K562 (cell line): ENCODE measurements around the gene SCARB2. TPM values are rescaled to one million over a fixed set of nuclear protein-coding genes. Genes with fewer than 3 reads are reported as not detected.

Source experiments
- ATAC-seq: fragments of 200-7000 bp; cut with Tn5 transposase; 3 replicates; pipeline ENCODE4 v1.9.1; 2020; ENCODE audit warnings: moderate library complexity
- Bru-seq: library from RNA; stranded (reverse); fragments of 400-500 nt; gene quantifications from one replicate; lab custom pipeline; 2021; lab: Mats Ljungman, UMichigan
- BruChase-seq, 2 experiments: library from RNA; stranded (reverse); fragments of 400-500 nt; gene quantifications; one replicate each; lab custom pipeline; 2021; lab: Mats Ljungman, UMichigan
- BruUV-seq: library from RNA; stranded (reverse); fragments of 400-500 nt; replicated peaks from 2 replicates; lab custom pipeline; 2021; lab: Mats Ljungman, UMichigan
- CTCF ChIA-PET: fragments of 300-600 bp; formaldehyde crosslinking; extraction: SDS; loops from one replicate; lab custom pipeline; 2021; ENCODE audit warnings: low intra/inter-chr PET ratio; lab: Yijun Ruan, JAX
- POLR2A ChIA-PET: fragments of 300-600, 350-650 bp; sonication (Branson Sonifier 250); formaldehyde crosslinking; extraction: SDS; loops from one replicate; lab custom pipeline; 2021; ENCODE audit warnings: antibody characterized with exemption, inconsistent platforms; lab: Yijun Ruan, JAX
- DNase-seq, 4 experiments: peaks; one replicate each; pipeline versions ENCODE4 v3.0.0 to v3.0.0-alpha.2; 2011 to 2018; ENCODE audit warnings: low spot score in 3 of 4, mixed read lengths in 3 of 4; ENCODE audit errors: extremely low read depth in 1 of 4
- FAIRE-seq: peaks from 2 replicates; lab custom pipeline; 2011; peaks lifted over from hg19 to GRCh38; lab: Jason Lieb, UNC
- H2AFZ ChIP-seq: 2 replicates; pipeline ENCODE4 v1.6.0; 2011; ENCODE audit warnings: low read depth, low read length, control low read depth, inconsistent platforms
- H3K27ac ChIP-seq: fragments of 200-600 bp; 3 replicates; pipeline ENCODE4 v1.8.0; 2011; ENCODE audit warnings: low read depth, mild to moderate bottlenecking, control low read depth, inconsistent platforms, low read length, moderate library complexity, mixed read lengths; ENCODE audit errors: extremely low read depth
- H3K27me3 ChIP-seq, 2 experiments: fragments of 300-600 bp in 1 of 2; 2 replicates in 1 of 2; 3 replicates in 1 of 2; pipeline versions ENCODE4 v1.6.0 to v1.8.0; 2011; ENCODE audit warnings: inconsistent platforms in 2 of 2, low read length in 2 of 2, mild to moderate bottlenecking in 1 of 2, mixed read lengths in 1 of 2, moderate library complexity in 1 of 2; ENCODE audit not compliant: control insufficient read depth in 2 of 2, insufficient read depth in 2 of 2
- H3K36me3 ChIP-seq: fragments of 300-600 bp; 3 replicates; pipeline ENCODE4 v1.8.0; 2011; ENCODE audit warnings: mild to moderate bottlenecking, low read length, inconsistent platforms; ENCODE audit not compliant: control insufficient read depth, insufficient read depth
- H3K4me1 ChIP-seq, 2 experiments: fragments of 200-600 bp in 1 of 2; replicated peaks in 1 of 2; 2 replicates in 1 of 2; 3 replicates in 1 of 2; pipeline versions ENCODE4 v1.5.1 to v1.8.0; 2011; ENCODE audit warnings: inconsistent platforms in 2 of 2, low read length in 2 of 2, mild to moderate bottlenecking in 1 of 2, mixed read lengths in 1 of 2, moderate library complexity in 1 of 2; ENCODE audit not compliant: control insufficient read depth in 2 of 2, insufficient read depth in 2 of 2
- H3K4me2 ChIP-seq: 2 replicates; pipeline ENCODE4 v1.6.1; 2011; ENCODE audit warnings: low read length, control low read depth, inconsistent platforms, mixed read lengths; ENCODE audit not compliant: insufficient read depth
- H3K4me3 ChIP-seq: fragments of 200-600 bp; sonication (generic), shearing (Covaris generic); 2 replicates; pipeline ENCODE4 v1.5.1; 2016; ENCODE audit warnings: control low read depth, inconsistent platforms
- H3K79me2 ChIP-seq: fragments of 200-600 bp; 3 replicates; pipeline ENCODE4 v1.8.0; 2011; ENCODE audit warnings: low read length, inconsistent platforms; ENCODE audit not compliant: control insufficient read depth, insufficient read depth
- H3K9ac ChIP-seq, 2 experiments: 2 replicates each; pipeline versions ENCODE4 v1.6.0 to v1.6.1; 2011; ENCODE audit warnings: low read depth in 2 of 2, low read length in 2 of 2, control low read depth in 1 of 2, inconsistent platforms in 1 of 2, mild to moderate bottlenecking in 1 of 2, mixed read lengths in 1 of 2; ENCODE audit not compliant: insufficient read depth in 1 of 2
- H3K9me1 ChIP-seq: one replicate; pipeline ENCODE4 v1.6.0; 2011; ENCODE audit warnings: inconsistent platforms, mild to moderate bottlenecking, low read length, moderate library complexity; ENCODE audit not compliant: control insufficient read depth, insufficient read depth
- H3K9me3 ChIP-seq: replicated peaks from 2 replicates; pipeline ENCODE4 v1.5.1; 2011; ENCODE audit warnings: low read depth, low read length, inconsistent platforms; ENCODE audit not compliant: control insufficient read depth, insufficient read depth
- H4K20me1 ChIP-seq: replicated peaks from 2 replicates; pipeline ENCODE4 v1.6.1; 2011; ENCODE audit warnings: low read length, inconsistent platforms, mixed read lengths; ENCODE audit not compliant: control insufficient read depth, insufficient read depth
- EP300 ChIP-seq: IDR thresholded peaks from 2 replicates; pipeline ENCODE4 v1.6.1; 2012; ENCODE audit warnings: low read length, improper control_type of control experiment
- MAFK ChIP-seq: IDR thresholded peaks from 2 replicates; pipeline ENCODE4 v1.6.1; 2011; ENCODE audit warnings: low read length, improper control_type of control experiment
- MXI1 ChIP-seq: IDR thresholded peaks from 2 replicates; pipeline ENCODE4 v1.6.1; 2011; ENCODE audit warnings: low read depth, mild to moderate bottlenecking, improper control_type of control experiment, low read length
- NR4A1 ChIP-seq, 2 experiments: fragments of 250-450 bp in 1 of 2; fragments of 450-650 bp in 1 of 2; sonication (Bioruptor Pico) in 1 of 2; IDR thresholded peaks; 2 replicates each; pipeline versions ENCODE4 v1.4.0 to v1.6.1; 2016 to 2020; ENCODE audit warnings: mild to moderate bottlenecking in 2 of 2, missing compliant biosample characterization in 1 of 2, missing genetic modification characterization in 1 of 2, moderate library complexity in 1 of 2
- PTRF ChIP-seq: fragments of 450-650 bp; IDR thresholded peaks from 2 replicates; pipeline ENCODE4 v1.6.1; 2016; ENCODE audit warnings: mild to moderate bottlenecking, missing genetic modification characterization, missing compliant biosample characterization
- RFX7 ChIP-seq: fragments of 250-450 bp; sonication (Bioruptor Pico); IDR thresholded peaks from 2 replicates; pipeline ENCODE4 v1.5.1; 2021; ENCODE audit warnings: mild to moderate bottlenecking
- SP2 ChIP-seq: IDR thresholded peaks from 2 replicates; pipeline ENCODE4 v1.6.1; 2011; ENCODE audit warnings: mild to moderate bottlenecking, low read depth, low read length, moderate library complexity; ENCODE audit not compliant: poor library complexity, severe bottlenecking; ENCODE audit errors: extremely low read depth
- TBL1XR1 ChIP-seq, 2 experiments: IDR thresholded peaks; 2 replicates each; pipeline ENCODE4 v1.6.1; 2012; ENCODE audit warnings: improper control_type of control experiment in 2 of 2, low read length in 2 of 2, mild to moderate bottlenecking in 1 of 2
- ZNF134 ChIP-seq: fragments of 250-450 bp; sonication (Bioruptor Pico); conservative IDR thresholded peaks from 2 replicates; pipeline ENCODE4 v1.4.0; 2020
- ZNF224 ChIP-seq: sonication (generic); formaldehyde crosslinking; IDR thresholded peaks from 2 replicates; pipeline ENCODE4 v1.8.0; 2022; ENCODE audit warnings: mild to moderate bottlenecking, missing genetic modification reagents
- ZNF408 ChIP-seq: fragments of 250-450 bp; sonication (Bioruptor Pico); IDR thresholded peaks from 2 replicates; pipeline ENCODE4 v1.4.0; 2020; ENCODE audit warnings: low read depth, mild to moderate bottlenecking, moderate library complexity
- WGBS: fragments of 100-300 bp; shearing (Covaris generic); methylation state at CpG from one replicate; pipeline ENCODE4 v1.1.6; 2016; ENCODE audit warnings: low coverage, mixed read lengths; ENCODE audit not compliant: insufficient coverage; ENCODE audit errors: missing lambda C conversion rate; 5-methylcytosine and 5-hydroxymethylcytosine counted together
- in situ Hi-C: fragments of 300-500 bp; cut with MboI; formaldehyde crosslinking; loops from 4 replicates; pipeline ENCODE4 v1.15.0; 2018; ENCODE audit warnings: inconsistent platforms, mixed read lengths
- intact Hi-C: fragments of 100-400 bp; cut with micrococcal nuclease; formaldehyde crosslinking; loops from 2 replicates; pipeline ENCODE4 v1.14.2; 2022
- long read RNA-seq, 3 experiments: library from polyadenylated mRNA in 2 of 3; library from RNA in 1 of 3; unstranded in 2 of 3; stranded (forward) in 1 of 3; transcript quantifications; one replicate each; pipeline ENCODE4 v2.0.0, GENCODE V29; 2019 to 2022
- polyA minus RNA-seq, 3 experiments: library from RNA; depleted of rRNA, polyadenylated mRNA; stranded (reverse); fragments of >200 nt; gene quantifications; 2 replicates each; pipeline ENCODE4 v1.2.3, GENCODE V29; 2011
- polyA plus RNA-seq, 8 experiments: library from polyadenylated mRNA; depleted of rRNA in 4 of 8; stranded (reverse) in 5 of 8; unstranded in 3 of 8; fragments of >200 nt; fragmentation: Nextera tagmentation in 2 of 8; fragmentation: Illumina TruSeq in 1 of 8; extraction: Ambion mirVana in 2 of 8; extraction: Trizol in 1 of 8; gene quantifications; 2 replicates each; pipeline versions ENCODE4 v1.2.1 to v1.2.3, GENCODE V29; 2011 to 2014; ENCODE audit warnings: inconsistent platforms in 1 of 8, missing spikeins in 1 of 8
- total RNA-seq, 7 experiments: library from RNA; depleted of rRNA in 6 of 7; stranded (reverse); fragments of >200 nt in 6 of 7; fragmentation: Illumina TruSeq in 2 of 7; extraction: Trizol in 2 of 7; gene quantifications; 2 replicates each; pipeline versions ENCODE4 v1.2.1 to v1.2.3, GENCODE V29; 2011 to 2021; ENCODE audit warnings: low replicate concordance in 1 of 7
- TF ChIP-seq, protein P1 (sequence below): sonication (generic); formaldehyde crosslinking; IDR thresholded peaks from 2 replicates; pipeline ENCODE4 v1.8.0; 2022; ENCODE audit warnings: mild to moderate bottlenecking, missing genetic modification reagents, borderline replicate concordance

SCARB2 gene, protein sequence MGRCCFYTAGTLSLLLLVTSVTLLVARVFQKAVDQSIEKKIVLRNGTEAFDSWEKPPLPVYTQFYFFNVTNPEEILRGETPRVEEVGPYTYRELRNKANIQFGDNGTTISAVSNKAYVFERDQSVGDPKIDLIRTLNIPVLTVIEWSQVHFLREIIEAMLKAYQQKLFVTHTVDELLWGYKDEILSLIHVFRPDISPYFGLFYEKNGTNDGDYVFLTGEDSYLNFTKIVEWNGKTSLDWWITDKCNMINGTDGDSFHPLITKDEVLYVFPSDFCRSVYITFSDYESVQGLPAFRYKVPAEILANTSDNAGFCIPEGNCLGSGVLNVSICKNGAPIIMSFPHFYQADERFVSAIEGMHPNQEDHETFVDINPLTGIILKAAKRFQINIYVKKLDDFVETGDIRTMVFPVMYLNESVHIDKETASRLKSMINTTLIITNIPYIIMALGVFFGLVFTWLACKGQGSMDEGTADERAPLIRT
- 31.3 and 49.9 TPM in 2 replicates for total RNA-seq (2011; cell fraction: chromatin; rRNA removed; ENCODE audit: low replicate concordance)
- total RNA-seq (2011; cell fraction: nucleolus; rRNA removed), result 18.7 and 26.6 TPM in 2 replicates
- 35.0 and 62.6 TPM in 2 replicates for total RNA-seq (2011; cell fraction: nucleoplasm; rRNA removed)
- total RNA-seq (2014; rRNA removed), result 17.8 and 17.9 TPM in 2 replicates
- 19.3 and 20.0 TPM in 2 replicates for total RNA-seq (2014; rRNA removed; fragmentation: Illumina TruSeq; extraction: Trizol)
- 25.8 TPM in 2 replicates for total RNA-seq (2015; rRNA removed; fragmentation: Illumina TruSeq; extraction: Trizol)
- total RNA-seq (2021), result 16.6 and 18.4 TPM in 2 replicates
- polyA plus RNA-seq (2011; rRNA removed), result 17.3 and 21.0 TPM in 2 replicates
- polyA plus RNA-seq (2011; cell fraction: cytosol; rRNA removed), result 5.9 and 9.0 TPM in 2 replicates
- polyA plus RNA-seq (2011; cell fraction: nucleus; rRNA removed), result 10.3 and 14.5 TPM in 2 replicates
- polyA plus RNA-seq (2012), result 14.0 and 25.8 TPM in 2 replicates
- polyA plus RNA-seq (2014; fragmentation: Illumina TruSeq; extraction: Trizol), result 16.9 and 18.9 TPM in 2 replicates
- polyA plus RNA-seq (2014; fragmentation: Nextera tagmentation; extraction: Ambion mirVana), result 1 to 10 TPM; 6.1 to 8.8 TPM
- 10.1 and 14.9 TPM in 2 replicates for polyA plus RNA-seq (2014; rRNA removed)
- polyA minus RNA-seq (2011; rRNA and poly(A)+ RNA removed), result 47.7 and 52.6 TPM in 2 replicates
- polyA minus RNA-seq (2011; cell fraction: cytosol; rRNA and poly(A)+ RNA removed), result 10.3 and 19.3 TPM in 2 replicates
- polyA minus RNA-seq (2011; cell fraction: nucleus; rRNA and poly(A)+ RNA removed), result 16.0 and 24.0 TPM in 2 replicates
- percentile 67 among the genes with signal in this experiment for Bru-seq, nascent RNA
- percentile 67 among the genes with signal in this experiment for BruChase-seq, experiment 1, labeled RNA remaining after a 2-hour chase
- percentile 66 among the genes with signal in this experiment for BruChase-seq, experiment 2, labeled RNA remaining after a 6-hour chase
- long read RNA-seq, experiment 1, full-length matches to known transcripts, result 39 of 52 reads
- long read RNA-seq, experiment 1, partial matches to known transcripts, result 8 of 52 reads
- long read RNA-seq, experiment 1, other reads (novel, unspliced or antisense), result 5 of 52 reads
- long read RNA-seq, experiment 2, full-length matches to known transcripts, result 7 of 25 reads
- long read RNA-seq, experiment 2, partial matches to known transcripts, result 0 of 25 reads
- long read RNA-seq, experiment 2, other reads (novel, unspliced or antisense), result 18 of 25 reads
- long read RNA-seq, experiment 3, full-length matches to known transcripts, result 16 of 17 reads
- long read RNA-seq, experiment 3, partial matches to known transcripts, result 0 of 17 reads
- long read RNA-seq, experiment 3, other reads (novel, unspliced or antisense), result 1 of 17 reads

DNA sequence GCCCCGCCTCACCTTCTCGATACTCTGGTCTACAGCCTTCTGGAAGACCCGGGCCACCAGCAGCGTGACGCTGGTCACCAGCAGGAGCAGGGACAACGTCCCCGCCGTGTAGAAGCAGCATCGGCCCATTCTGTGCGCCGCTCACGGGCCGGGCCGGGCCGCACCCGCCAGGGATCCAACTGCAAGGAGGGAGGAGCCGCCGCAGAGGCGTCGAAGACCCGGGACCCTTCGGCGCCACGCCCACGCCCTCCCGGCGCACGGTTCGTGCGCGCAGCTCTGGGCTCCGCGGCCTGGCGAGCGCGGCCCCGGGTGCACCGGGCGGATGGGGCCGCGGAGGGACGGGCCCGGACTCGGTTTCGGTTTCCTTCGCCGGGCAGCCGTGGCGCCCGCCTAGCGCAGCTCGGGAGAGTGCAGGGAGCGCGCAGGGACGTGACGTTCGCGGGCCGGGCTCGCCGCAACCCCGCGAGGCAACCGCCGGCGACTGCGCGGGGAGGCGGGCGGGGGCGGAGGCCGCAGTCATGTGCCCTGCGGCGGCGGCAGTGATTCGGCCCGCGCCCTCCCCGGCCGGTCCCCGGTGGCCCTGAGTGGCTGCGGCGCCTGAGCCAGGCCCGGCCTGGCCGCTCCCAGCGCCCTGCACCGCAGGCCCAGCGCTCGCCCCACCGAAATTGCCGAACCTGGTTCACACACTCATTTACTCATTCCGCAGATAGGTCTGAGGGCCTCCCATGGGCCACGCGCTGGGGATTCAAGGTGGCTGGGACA lies at the start of gene SCARB2:
Gene SCARB2, minus strand, starts transcription at position 410 of the 762 bp plus-strand sequence. Its CDS starts 281 bp downstream, at position 129.
- POLR2A ChIA-PET, result interaction anchor here (0.6 to 1.5 kb wide), 5 partner anchors 13 to 92 kb away, joined by 3 to 6 read pairs (median 3); no protein-coding TSS in a partner anchor
- CTCF ChIA-PET, result no interaction called here
- peak within 1 kb of the TSS; percentile 72 to 95 for H3K9ac ChIP-seq
- H2AFZ ChIP-seq, result peak within 1 kb of the TSS; percentile 94
- H3K4me3 ChIP-seq, result peak within 1 kb of the TSS; percentile 63
- no peaks in the 10 kb centered on the region for H3K9me3 ChIP-seq
- DNase-seq (peak; percentile 81 to 88 (median 86)), FAIRE-seq (peak; percentile 60), ATAC-seq (peak; percentile 95)
- in situ Hi-C loops (no loop called here), intact Hi-C loops (loop anchor here (2.0 kb wide), 1 partner anchor 19 kb away; no protein-coding TSS in a partner anchor)
- H3K4me1 ChIP-seq, result peaks cover 15 to 27% of the 10 kb centered on the region in 2 experiments
- peak within 1 kb of the TSS; percentile 76 for H3K27ac ChIP-seq
- H3K36me3 ChIP-seq, result no peaks in the 10 kb centered on the region
- H3K79me2 ChIP-seq, result peaks cover 18% of the 10 kb centered on the region
- H3K4me2 ChIP-seq, result peak within 1 kb of the TSS; percentile 96
- H3K27me3 ChIP-seq, result no peaks in the 10 kb centered on the region
- WGBS, result 1% methylated on average over 61 of the region's 94 CpGs
- H3K9me1 ChIP-seq, result no peaks in the 10 kb centered on the region
- BruUV-seq, result no TSS peak
- H4K20me1 ChIP-seq, result no peaks in the 10 kb centered on the region
- TF ChIP-seq MXI1 (no peak), RFX7 (CRISPR knock-in tag) (no peak), SP2 (no peak), TBL1XR1 (IDR thresholded peaks at IDR 0.05; ENCODE audit: low read length in 2 of 2) (no peak), PTRF (tag) (no peak), MAFK (no peak), ZNF224 (CRISPR knock-in tag) (no peak), EP300 (0 out of 2 replicates have a peak, but pooled peaks have one; percentile 3), ZNF134 (no peak), NR4A1 (CRISPR knock-in tag; IDR thresholded peaks at IDR 0.05) (no peak), NR4A1 (tag; IDR thresholded peaks at IDR 0.05) (no peak), ZNF408 (CRISPR knock-in tag) (no peak)
- TF ChIP-seq, protein P1, sequence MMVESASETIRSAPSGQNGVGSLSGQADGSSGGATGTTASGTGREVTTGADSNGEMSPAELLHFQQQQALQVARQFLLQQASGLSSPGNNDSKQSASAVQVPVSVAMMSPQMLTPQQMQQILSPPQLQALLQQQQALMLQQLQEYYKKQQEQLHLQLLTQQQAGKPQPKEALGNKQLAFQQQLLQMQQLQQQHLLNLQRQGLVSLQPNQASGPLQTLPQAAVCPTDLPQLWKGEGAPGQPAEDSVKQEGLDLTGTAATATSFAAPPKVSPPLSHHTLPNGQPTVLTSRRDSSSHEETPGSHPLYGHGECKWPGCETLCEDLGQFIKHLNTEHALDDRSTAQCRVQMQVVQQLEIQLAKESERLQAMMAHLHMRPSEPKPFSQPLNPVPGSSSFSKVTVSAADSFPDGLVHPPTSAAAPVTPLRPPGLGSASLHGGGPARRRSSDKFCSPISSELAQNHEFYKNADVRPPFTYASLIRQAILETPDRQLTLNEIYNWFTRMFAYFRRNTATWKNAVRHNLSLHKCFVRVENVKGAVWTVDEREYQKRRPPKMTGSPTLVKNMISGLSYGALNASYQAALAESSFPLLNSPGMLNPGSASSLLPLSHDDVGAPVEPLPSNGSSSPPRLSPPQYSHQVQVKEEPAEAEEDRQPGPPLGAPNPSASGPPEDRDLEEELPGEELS (CRISPR knock-in tag), result no peak; the same call in 1 of the 2 replicates
